COLO829 (cell line): ENCODE results near the gene EPHB3.

Experiments
- DNase-seq: peaks from one replicate; pipeline ENCODE4 v3.0.0; 2012; ENCODE audit warnings: low spot score

The EPHB3 gene

GRCh38 chr3:184543843-184544512 lies 17.6 kb upstream of the EPHB3 start:
- DNase-seq = peak; percentile 85

- no peak for DNase-seq
These were observed 17.1 kb upstream of the EPHB3 start for GRCh38 chr3:184544513-184544861.

GRCh38 chr3:184545769-184546168 lies 15.8 kb upstream of the EPHB3 start:
- DNase-seq = no peak

- DNase-seq = no peak
These were observed 15.3 kb upstream of the EPHB3 start for GRCh38 chr3:184546252-184546651.

- DNase-seq = peak; percentile 94
These were observed 11.6 kb upstream of the EPHB3 start for GRCh38 chr3:184549796-184550577.

GRCh38 chr3:184551103-184551502 lies 10.5 kb upstream of the EPHB3 start:
- no peak for DNase-seq

GRCh38 chr3:184551614-184552256 lies 9.8 kb upstream of the EPHB3 start:
- no peak for DNase-seq

GRCh38 chr3:184552296-184552695 lies 9.3 kb upstream of the EPHB3 start:
- no peak for DNase-seq

GRCh38 chr3:184552863-184553262 lies 8.7 kb upstream of the EPHB3 start:
- no peak for DNase-seq

GRCh38 chr3:184553385-184553784 lies 8.2 kb upstream of the EPHB3 start:
- no peak for DNase-seq

- no peak for DNase-seq
These were observed 7.1 kb upstream of the EPHB3 start for GRCh38 chr3:184554461-184554860.

- no peak for DNase-seq
These were observed 4.8 kb upstream of the EPHB3 start for GRCh38 chr3:184556582-184557347.

GRCh38 chr3:184557348-184557950 lies 4.1 kb upstream of the EPHB3 start:
- DNase-seq = no peak

GRCh38 chr3:184558726-184559125 lies 2.9 kb upstream of the EPHB3 start:
- DNase-seq = no peak

- no peak for DNase-seq
These were observed 2.2 kb upstream of the EPHB3 start for GRCh38 chr3:184559336-184559735.

GRCh38 chr3:184560531-184560930 lies 1.1 kb upstream of the EPHB3 start:
- DNase-seq = no peak

- DNase-seq = no peak
These were observed 610 bp downstream of the EPHB3 start for GRCh38 chr3:184561913-184562877.

- no peak for DNase-seq
These were observed 1.4 kb downstream of the EPHB3 start for GRCh38 chr3:184562878-184563560.

GRCh38 chr3:184563561-184563925 lies 2.0 kb downstream of the EPHB3 start:
- no peak for DNase-seq

GRCh38 chr3:184563941-184564684 lies 2.5 kb downstream of the EPHB3 start:
- no peak for DNase-seq
